Esophagus squamous epithelium (tissue), 5 donors: Measurements from ENCODE around the gene EN2. TPM values are rescaled to one million over a fixed set of nuclear protein-coding genes. Genes with fewer than 3 reads are reported as not detected.
A peak's percentile ranks its signal among the peaks of the same experiment; 100 is the strongest.

Source experiments
- DNase-seq: peaks from one replicate; lab custom pipeline; 2025; lab: John Stamatoyannopoulos, UW
- H3K27ac ChIP-seq, 4 donors: fragments of 200-600 bp; sonication (generic); one replicate each; pipeline ENCODE4 v1.5.1; 2016 to 2019; ENCODE audit warnings: mild to moderate bottlenecking in 1 of 4
- H3K27me3 ChIP-seq, 4 donors: fragments of 200-600 bp; sonication (generic); 1 replicate in 3 of 4; 2 replicates in 1 of 4; pipeline versions ENCODE4 v1.5.1 to v1.6.0; 2017 to 2021; ENCODE audit warnings: antibody characterized with exemption in 1 of 4
- H3K36me3 ChIP-seq, 3 donors: fragments of 200-600 bp; sonication (generic); one replicate each; pipeline ENCODE4 v1.5.1; 2016 to 2019
- H3K4me1 ChIP-seq, 3 donors: fragments of 200-600 bp; sonication (generic); one replicate each; pipeline ENCODE4 v1.5.1; 2017 to 2019
- H3K4me3 ChIP-seq, 4 donors: fragments of 200-600 bp; sonication (generic); 1 replicate in 3 of 4; 2 replicates in 1 of 4; pipeline ENCODE4 v1.5.1; 2016 to 2019; ENCODE audit warnings: mild to moderate bottlenecking in 2 of 4, moderate library complexity in 1 of 4
- H3K9me3 ChIP-seq, 3 donors: fragments of 200-600 bp; sonication (generic); one replicate each; pipeline ENCODE4 v1.5.1; 2016 to 2019
- CTCF ChIP-seq, 6 experiments: fragments of 450-650 bp in 4 of 6; fragments of 200-600 bp in 2 of 6; sonication (generic) in 2 of 6; IDR thresholded peaks; one replicate each; pipeline ENCODE4 v1.5.1; 2016 to 2019; ENCODE audit warnings: antibody characterized with exemption in 6 of 6, mild to moderate bottlenecking in 4 of 6, moderate library complexity in 4 of 6
- POLR2A ChIP-seq, 4 donors: fragments of 450-650 bp; IDR thresholded peaks; one replicate each; pipeline ENCODE4 v1.6.1; 2017; ENCODE audit warnings: antibody characterized with exemption in 4 of 4, mild to moderate bottlenecking in 4 of 4, moderate library complexity in 3 of 4
- WGBS, 2 donors: methylation state at CpG; one replicate each; pipeline ENCODE4 v1.1.5; 2018; 5-methylcytosine and 5-hydroxymethylcytosine counted together
- intact Hi-C: fragments of 100-400 bp; cut with DNase I; formaldehyde crosslinking; loops from one replicate; pipeline ENCODE4 v1.15.0; 2022
- total RNA-seq, 4 donors: library from RNA; depleted of rRNA; stranded (reverse); fragments of >200 nt; gene quantifications; one replicate each; pipeline ENCODE4 v1.1.0, GENCODE V29; 2016
- donor health status: DM: yes; HTN: yes; CAD: no.

The EN2 gene
- total RNA-seq, 4 donors from 2014 or later, result under 0.01 TPM; not detected in 3

GRCh38 chr7:155457544-155458110, 302 bp upstream of the EN2 start:
- DNase-seq, result no peak
- intact Hi-C loops, result no loop called here

GRCh38 chr7:155458878-155459699, 1.2 kb downstream of the EN2 start:
- Histone ChIP-seq H3K4me1 (peaks cover 23 to 47% (median 32%) of the 10 kb centered on the region in 3 donors), H3K4me3 (peak overlapping the region in 2 of 4 donors; percentile 37 to 61), H3K27me3 (peaks cover 63 to 98% (median 75%) of the 10 kb centered on the region in 4 donors), H3K9me3 (no peaks in the 10 kb centered on the region), H3K27ac (no peak overlapping the region), H3K36me3 (no peaks in the 10 kb centered on the region)
- WGBS, 2 donors, result 2 to 3% methylated on average over 21 to 22 of the region's 68 CpGs
- no peak for DNase-seq
- intact Hi-C loops, result no loop called here
- no peak for TF ChIP-seq CTCF (IDR thresholded peaks at IDR 0.05)
- TF ChIP-seq POLR2A (IDR thresholded peaks at IDR 0.05), result no peak

More at GRCh38 chr7:155457544-155458110, 302 bp upstream of the EN2 start:
- no CpG with 5 or more reads among the region's 98 CpGs for whole genome bisulfite sequencing, 2 donors
- Histone ChIP-seq H3K27ac (no peak overlapping the region), H3K4me3 (peak overlapping the region; percentile 26 to 61 (median 42)), H3K4me1 (peaks cover 29 to 56% (median 39%) of the 10 kb centered on the region in 3 donors), H3K36me3 (no peaks in the 10 kb centered on the region), H3K27me3 (peaks cover 78 to 98% (median 83%) of the 10 kb centered on the region in 4 donors), H3K9me3 (no peaks in the 10 kb centered on the region)
- TF ChIP-seq CTCF (IDR thresholded peaks at IDR 0.05), result no peak
- no peak for TF ChIP-seq POLR2A (IDR thresholded peaks at IDR 0.05)

- TF ChIP-seq POLR2A (IDR thresholded peaks at IDR 0.05) (no peak), CTCF (IDR thresholded peaks at IDR 0.05) (no peak)
- H3K27ac ChIP-seq, result no peak overlapping the region
- no peaks in the 10 kb centered on the region for H3K36me3 ChIP-seq
- intact Hi-C loops, result no loop called here
- no peak for DNase-seq
- peaks cover 61 to 98% (median 73%) of the 10 kb centered on the region in 4 donors for H3K27me3 ChIP-seq
- no peak overlapping the region for H3K4me3 ChIP-seq
- no peaks in the 10 kb centered on the region for H3K9me3 ChIP-seq
- 13 to 20% methylated on average over 31 to 32 of the region's 34 CpGs for WGBS, 2 donors
- peaks cover 15 to 39% (median 24%) of the 10 kb centered on the region in 3 donors for H3K4me1 ChIP-seq
These were observed 2.0 kb downstream of the EN2 start for GRCh38 chr7:155459700-155460461.

- intact Hi-C loops, result no loop called here
- H3K4me3 ChIP-seq, result no peak overlapping the region
- TF ChIP-seq CTCF (IDR thresholded peaks at IDR 0.05), result no peak
- no peak for TF ChIP-seq POLR2A (IDR thresholded peaks at IDR 0.05)
- peaks cover 61 to 98% (median 73%) of the 10 kb centered on the region in 4 donors for H3K27me3 ChIP-seq
- no peak overlapping the region for H3K27ac ChIP-seq
- DNase-seq, result no peak
- H3K9me3 ChIP-seq, result no peaks in the 10 kb centered on the region
- 19 to 25% methylated on average over 4 to 8 of the region's 8 CpGs for WGBS, 2 donors
- peaks cover 13 to 35% (median 24%) of the 10 kb centered on the region in 3 donors for H3K4me1 ChIP-seq
- no peaks in the 10 kb centered on the region for H3K36me3 ChIP-seq
These were observed 3.1 kb downstream of the EN2 start for GRCh38 chr7:155460926-155461613.
